ENCODE results near the gene ADAMTSL1.

DNA sequence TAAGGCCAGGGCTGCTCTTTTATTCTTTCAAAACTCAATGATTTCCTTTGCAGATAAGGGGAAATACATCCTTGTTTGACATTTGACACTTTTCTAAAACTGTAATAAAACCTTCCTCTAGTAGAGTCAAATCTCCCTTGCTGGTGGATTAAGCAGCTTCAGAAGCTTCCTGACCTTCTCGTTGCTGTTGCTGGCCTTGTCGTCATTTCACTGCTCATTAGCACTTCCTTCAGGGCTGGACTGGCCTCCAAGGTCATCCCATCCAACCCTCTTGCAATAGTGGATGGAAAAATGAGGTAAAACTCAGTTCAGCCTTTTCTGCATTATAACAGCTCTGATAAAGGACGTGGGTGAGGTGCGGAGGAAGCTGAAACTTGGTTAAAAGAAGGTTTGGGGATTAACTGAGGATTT lies 1.1 kb upstream of the ADAMTSL1 start:
- TF ChIP-seq POLR2A (IDR thresholded peaks at IDR 0.05) = no peak
- TF ChIP-seq, protein P1, sequence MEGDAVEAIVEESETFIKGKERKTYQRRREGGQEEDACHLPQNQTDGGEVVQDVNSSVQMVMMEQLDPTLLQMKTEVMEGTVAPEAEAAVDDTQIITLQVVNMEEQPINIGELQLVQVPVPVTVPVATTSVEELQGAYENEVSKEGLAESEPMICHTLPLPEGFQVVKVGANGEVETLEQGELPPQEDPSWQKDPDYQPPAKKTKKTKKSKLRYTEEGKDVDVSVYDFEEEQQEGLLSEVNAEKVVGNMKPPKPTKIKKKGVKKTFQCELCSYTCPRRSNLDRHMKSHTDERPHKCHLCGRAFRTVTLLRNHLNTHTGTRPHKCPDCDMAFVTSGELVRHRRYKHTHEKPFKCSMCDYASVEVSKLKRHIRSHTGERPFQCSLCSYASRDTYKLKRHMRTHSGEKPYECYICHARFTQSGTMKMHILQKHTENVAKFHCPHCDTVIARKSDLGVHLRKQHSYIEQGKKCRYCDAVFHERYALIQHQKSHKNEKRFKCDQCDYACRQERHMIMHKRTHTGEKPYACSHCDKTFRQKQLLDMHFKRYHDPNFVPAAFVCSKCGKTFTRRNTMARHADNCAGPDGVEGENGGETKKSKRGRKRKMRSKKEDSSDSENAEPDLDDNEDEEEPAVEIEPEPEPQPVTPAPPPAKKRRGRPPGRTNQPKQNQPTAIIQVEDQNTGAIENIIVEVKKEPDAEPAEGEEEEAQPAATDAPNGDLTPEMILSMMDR (IDR thresholded peaks at IDR 0.05) = no peak

Measured in stomach (tissue), 4 donors.